Astrocyte (in vitro differentiated cells and primary cell): ENCODE results near the gene RAC2. TPM values are rescaled to one million over a fixed set of nuclear protein-coding genes. Genes with fewer than 3 reads are reported as not detected.

Source experiments
- DNase-seq: peaks from one replicate; pipeline ENCODE4 v3.0.0-alpha.2; 2010; ENCODE audit warnings: low read depth
- FAIRE-seq: peaks from 2 replicates; lab custom pipeline; 2011; peaks lifted over from hg19 to GRCh38; lab: Jason Lieb, UNC
- H2AFZ ChIP-seq: 2 replicates; pipeline ENCODE4 v1.6.0; 2012; ENCODE audit warnings: low read depth, low read length, inconsistent platforms
- H3K27ac ChIP-seq: 2 replicates; pipeline ENCODE4 v1.5.1; 2011; ENCODE audit warnings: low read depth, low read length, inconsistent platforms
- H3K27me3 ChIP-seq: 2 replicates; pipeline ENCODE4 v1.6.0; 2011; ENCODE audit warnings: low read length, inconsistent platforms; ENCODE audit not compliant: insufficient read depth
- H3K36me3 ChIP-seq: 2 replicates; pipeline ENCODE4 v1.5.1; 2011; ENCODE audit warnings: low read length, inconsistent platforms; ENCODE audit not compliant: insufficient read depth
- H3K4me1 ChIP-seq: 2 replicates; pipeline ENCODE4 v1.5.1; 2011; ENCODE audit warnings: low read length, inconsistent platforms; ENCODE audit not compliant: insufficient read depth
- H3K4me2 ChIP-seq: 2 replicates; pipeline ENCODE4 v1.6.0; 2012; ENCODE audit warnings: low read length, inconsistent platforms
- H3K4me3 ChIP-seq: 2 replicates; pipeline ENCODE4 v1.5.1; 2011; ENCODE audit warnings: low read depth, mild to moderate bottlenecking, low read length, inconsistent platforms; ENCODE audit not compliant: insufficient read depth
- H3K79me2 ChIP-seq: 2 replicates; pipeline ENCODE4 v1.6.0; 2012; ENCODE audit warnings: mild to moderate bottlenecking, low read length, inconsistent platforms; ENCODE audit not compliant: insufficient read depth
- H3K9ac ChIP-seq: 2 replicates; pipeline ENCODE4 v1.6.0; 2012; ENCODE audit warnings: mild to moderate bottlenecking, low read length, inconsistent platforms
- H3K9me3 ChIP-seq: 2 replicates; pipeline ENCODE4 v1.5.1; 2012; ENCODE audit warnings: low read depth, mild to moderate bottlenecking, low read length, inconsistent platforms; ENCODE audit not compliant: insufficient read depth
- H4K20me1 ChIP-seq: 2 replicates; pipeline ENCODE4 v1.6.0; 2012; ENCODE audit warnings: low read length, inconsistent platforms; ENCODE audit not compliant: insufficient read depth
- H3K27ac Mint-ChIP-seq: one replicate; pipeline ENCODE4 v1.8.0; 2021; ENCODE audit warnings: mild to moderate bottlenecking, mixed read lengths; ENCODE audit not compliant: unreplicated experiment
- H3K27me3 Mint-ChIP-seq: one replicate; pipeline ENCODE4 v1.8.0; 2021; ENCODE audit warnings: low read depth, mixed read lengths; ENCODE audit not compliant: unreplicated experiment
- H3K36me3 Mint-ChIP-seq: one replicate; pipeline ENCODE4 v1.8.0; 2021; ENCODE audit warnings: low read depth, mixed read lengths; ENCODE audit not compliant: unreplicated experiment
- H3K4me1 Mint-ChIP-seq: one replicate; pipeline ENCODE4 v1.8.0; 2021; ENCODE audit warnings: low read depth, mixed read lengths; ENCODE audit not compliant: unreplicated experiment
- H3K4me3 Mint-ChIP-seq: one replicate; pipeline ENCODE4 v1.8.0; 2021; ENCODE audit warnings: mild to moderate bottlenecking, moderate library complexity, mixed read lengths; ENCODE audit not compliant: unreplicated experiment
- H3K9me3 Mint-ChIP-seq: one replicate; pipeline ENCODE4 v1.8.0; 2021; ENCODE audit warnings: mild to moderate bottlenecking, mixed read lengths; ENCODE audit not compliant: unreplicated experiment
- CTCF ChIP-seq: IDR thresholded peaks from 2 replicates; pipeline ENCODE4 v1.5.1; 2011; ENCODE audit warnings: low read depth, mild to moderate bottlenecking, inconsistent platforms, low read length, moderate library complexity; ENCODE audit not compliant: insufficient read depth
- EZH2 ChIP-seq: IDR thresholded peaks from 2 replicates; pipeline ENCODE4 v1.6.1; 2012; ENCODE audit warnings: mild to moderate bottlenecking, low read length, inconsistent platforms; ENCODE audit not compliant: insufficient read depth
- total RNA-seq: library from RNA; stranded (reverse); gene quantifications from 2 replicates; pipeline ENCODE4 v1.2.1, GENCODE V29; 2021

Gene RAC2
- total RNA-seq, 1 donor from 2014 or later, result 0.61 TPM

- Histone ChIP-seq H3K79me2 (no peaks in the 10 kb centered on the region), H3K27ac (no peak overlapping the region), H3K36me3 (no peaks in the 10 kb centered on the region), H3K4me2 (peak overlapping the region; percentile 29), H3K4me1 (peaks cover 33% of the 10 kb centered on the region), H3K9ac (no peak overlapping the region), H3K27me3 (peaks cover 2% of the 10 kb centered on the region), H3K9me3 (no peaks in the 10 kb centered on the region), H2AFZ (no peak overlapping the region), H3K4me3 (no peak overlapping the region), H4K20me1 (no peaks in the 10 kb centered on the region)
- TF ChIP-seq CTCF (no peak), EZH2 (no peak)
- peaks cover 31% of the 10 kb centered on the region for H3K27me3 Mint-ChIP-seq
- FAIRE-seq (no peak), DNase-seq (no peak)
- no peaks in the 10 kb centered on the region for H3K9me3 Mint-ChIP-seq
- no peaks in the 10 kb centered on the region for H3K36me3 Mint-ChIP-seq
- H3K4me3 Mint-ChIP-seq, result no peak overlapping the region
- no peak overlapping the region for H3K27ac Mint-ChIP-seq
- H3K4me1 Mint-ChIP-seq, result peaks cover 22% of the 10 kb centered on the region
These were observed 13.2 kb downstream of the RAC2 start for GRCh38 chr22:37230673-37231405.

- H3K4me1 ChIP-seq, result peaks cover 33% of the 10 kb centered on the region
- no peaks in the 10 kb centered on the region for H3K9me3 ChIP-seq
- peaks cover 2% of the 10 kb centered on the region for H3K27me3 ChIP-seq
- no peaks in the 10 kb centered on the region for H3K79me2 ChIP-seq
- H3K27ac Mint-ChIP-seq, result peak overlapping the region; percentile 80
- H4K20me1 ChIP-seq, result no peaks in the 10 kb centered on the region
- H2AFZ ChIP-seq, result no peak overlapping the region
- H3K27ac ChIP-seq, result peak overlapping the region; percentile 55
- H3K36me3 Mint-ChIP-seq, result no peaks in the 10 kb centered on the region
- peaks cover 34% of the 10 kb centered on the region for H3K27me3 Mint-ChIP-seq
- H3K4me1 Mint-ChIP-seq, result peaks cover 22% of the 10 kb centered on the region
- peak overlapping the region; percentile 61 for H3K9ac ChIP-seq
- TF ChIP-seq CTCF (no peak), EZH2 (no peak)
- H3K36me3 ChIP-seq, result no peaks in the 10 kb centered on the region
- no peak overlapping the region for H3K4me3 Mint-ChIP-seq
- FAIRE-seq (no peak), DNase-seq (peak; percentile 62)
- no peak overlapping the region for H3K4me3 ChIP-seq
- H3K4me2 ChIP-seq, result peak overlapping the region; percentile 72
- H3K9me3 Mint-ChIP-seq, result no peaks in the 10 kb centered on the region
These were observed 14.0 kb downstream of the RAC2 start for GRCh38 chr22:37229805-37230672.
